K562 (cell line): ENCODE results near the gene NCMAP. TPM values are rescaled to one million over a fixed set of nuclear protein-coding genes. Genes with fewer than 3 reads are reported as not detected.

Source experiments
- ATF1 ChIP-seq, 2 experiments: fragments of 450-650 bp in 1 of 2; IDR thresholded peaks; 2 replicates each; pipeline ENCODE4 v1.6.1; 2016; ENCODE audit warnings: missing compliant biosample characterization in 1 of 2, missing genetic modification characterization in 1 of 2
- ELF4 ChIP-seq: fragments of 450-650 bp; formaldehyde crosslinking; IDR thresholded peaks from 2 replicates; pipeline ENCODE4 v1.4.0; 2022; ENCODE audit warnings: missing genetic modification characterization
- FOXJ2 ChIP-seq: fragments of 200-800 bp; sonication (Bioruptor generic); IDR thresholded peaks from 2 replicates; pipeline ENCODE4 v1.6.1; 2016; ENCODE audit warnings: missing genetic modification characterization, missing compliant biosample characterization
- GATAD2B ChIP-seq: fragments of 450-650 bp; IDR thresholded peaks from 2 replicates; pipeline ENCODE4 v1.6.1; 2017; ENCODE audit warnings: mild to moderate bottlenecking, borderline replicate concordance
- HMBOX1 ChIP-seq: sonication (generic); IDR thresholded peaks from 2 replicates; pipeline ENCODE4 v1.6.1; 2016
- ID3 ChIP-seq, 2 experiments: fragments of 250-450 bp in 1 of 2; fragments of 450-650 bp in 1 of 2; sonication (Bioruptor Pico) in 1 of 2; IDR thresholded peaks; 2 replicates each; pipeline versions ENCODE4 v1.6.1 to v1.8.0; 2016 to 2021; ENCODE audit warnings: mild to moderate bottlenecking in 2 of 2, moderate library complexity in 2 of 2, missing compliant biosample characterization in 1 of 2, missing genetic modification characterization in 1 of 2
- KDM5B ChIP-seq: fragments of 200-600 bp; sonication (generic); IDR thresholded peaks from 2 replicates; pipeline ENCODE4 v1.6.1; 2012; ENCODE audit warnings: low read depth, mild to moderate bottlenecking, moderate library complexity, low read length, control low read depth, inconsistent platforms; ENCODE audit not compliant: insufficient replicate concordance
- MECOM ChIP-seq: fragments of 250-450 bp; sonication (Bioruptor Pico); IDR thresholded peaks from 2 replicates; pipeline ENCODE4 v1.8.0; 2022; ENCODE audit warnings: inconsistent platforms
- MXI1 ChIP-seq: IDR thresholded peaks from 2 replicates; pipeline ENCODE4 v1.6.1; 2011; ENCODE audit warnings: low read depth, mild to moderate bottlenecking, improper control_type of control experiment, low read length
- MYNN ChIP-seq, 2 experiments: sonication (generic); formaldehyde crosslinking in 1 of 2; IDR thresholded peaks; 2 replicates each; pipeline versions ENCODE4 v1.5.0 to v1.6.1; 2016 to 2020; ENCODE audit warnings: antibody characterized with exemption in 1 of 2, missing genetic modification reagents in 1 of 2
- NFIC ChIP-seq: fragments of 450-650 bp; IDR thresholded peaks from 2 replicates; pipeline ENCODE4 v1.6.1; 2017; ENCODE audit warnings: mild to moderate bottlenecking, inconsistent platforms
- RBM39 ChIP-seq: fragments of 200-400 bp; formaldehyde crosslinking; optimal IDR thresholded peaks from 2 replicates; pipeline ENCODE3; 2018; ENCODE audit warnings: low read depth, low read length
- RNF2 ChIP-seq: sonication (generic); IDR thresholded peaks from 2 replicates; pipeline ENCODE4 v1.6.1; 2016
- SMC3 ChIP-seq: conservative IDR thresholded peaks from 2 replicates; pipeline ENCODE4 v1.6.1; 2011; ENCODE audit warnings: low read depth, low read length, improper control_type of control experiment; ENCODE audit not compliant: insufficient read depth
- ZNF140 ChIP-seq: fragments of 250-450 bp; sonication (Bioruptor Pico); IDR thresholded peaks from 2 replicates; pipeline ENCODE4 v1.8.0; 2021; ENCODE audit warnings: moderate library complexity, mild to moderate bottlenecking, inconsistent platforms
- ZNF57 ChIP-seq: fragments of 450-650 bp; formaldehyde crosslinking; IDR thresholded peaks from 2 replicates; pipeline ENCODE4 v1.4.0; 2020; ENCODE audit warnings: mild to moderate bottlenecking, moderate library complexity
- ZNF696 ChIP-seq: fragments of 250-450 bp; sonication (Bioruptor Pico); conservative IDR thresholded peaks from 2 replicates; pipeline ENCODE4 v1.4.0; 2020; ENCODE audit warnings: mild to moderate bottlenecking, moderate library complexity
- polyA plus RNA-seq, 8 experiments: library from polyadenylated mRNA; depleted of rRNA in 4 of 8; stranded (reverse) in 5 of 8; unstranded in 3 of 8; fragments of >200 nt; fragmentation: Nextera tagmentation in 2 of 8; fragmentation: Illumina TruSeq in 1 of 8; extraction: Ambion mirVana in 2 of 8; extraction: Trizol in 1 of 8; gene quantifications; 2 replicates each; pipeline versions ENCODE4 v1.2.1 to v1.2.3, GENCODE V29; 2011 to 2014; ENCODE audit warnings: inconsistent platforms in 1 of 8, missing spikeins in 1 of 8
- total RNA-seq, 7 experiments: library from RNA; depleted of rRNA in 6 of 7; stranded (reverse); fragments of >200 nt in 6 of 7; fragmentation: Illumina TruSeq in 2 of 7; extraction: Trizol in 2 of 7; gene quantifications; 2 replicates each; pipeline versions ENCODE4 v1.2.1 to v1.2.3, GENCODE V29; 2011 to 2021; ENCODE audit warnings: low replicate concordance in 1 of 7
- TF ChIP-seq, protein P1 (sequence below): sonication (generic); formaldehyde crosslinking; IDR thresholded peaks from 2 replicates; pipeline ENCODE4 v1.8.1; 2022; ENCODE audit warnings: missing genetic modification reagents
- TF ChIP-seq, protein P2 (sequence below), 2 experiments: fragments of 150-350 bp in 1 of 2; IDR thresholded peaks; 2 replicates each; pipeline ENCODE4 v1.6.1; 2012 to 2016; ENCODE audit warnings: low read depth in 2 of 2, low read length in 2 of 2, mild to moderate bottlenecking in 1 of 2, moderate library complexity in 1 of 2
- TF ChIP-seq, protein P3 (sequence below): fragments of 450-650 bp; formaldehyde crosslinking; IDR thresholded peaks from 2 replicates; pipeline ENCODE4 v1.4.0; 2020; ENCODE audit warnings: mild to moderate bottlenecking, moderate library complexity

NCMAP gene
- total and polyA plus RNA-seq, 9 of the 15 experiments (the other 6 are each of a cell fraction or from before 2014, with no cell fraction given) = 0.03 TPM; not detected in 8

- TF ChIP-seq MECOM (CRISPR knock-in tag) (no peak), RBM39 (no peak), NFIC (peak; percentile 10; the same call in 1 of the 2 replicates), KDM5B (no peak), ELF4 (no peak), HMBOX1 (peak; percentile 99), SMC3 (0 out of 2 replicates have a peak, but pooled peaks have one; percentile 56), FOXJ2 (no peak), ZNF140 (no peak), MYNN (IDR thresholded peaks at IDR 0.05) (no peak), MYNN (CRISPR knock-in tag; IDR thresholded peaks at IDR 0.05) (no peak), ZNF696 (CRISPR knock-in tag) (no peak), ID3 (CRISPR knock-in tag; IDR thresholded peaks at IDR 0.05) (no peak), ID3 (tag; IDR thresholded peaks at IDR 0.05) (no peak), GATAD2B (peak; percentile 68; the same call in 1 of the 2 replicates), RNF2 (no peak), MXI1 (no peak), ZNF57 (CRISPR knock-in tag) (no peak), ATF1 (CRISPR knock-in tag; IDR thresholded peaks at IDR 0.05) (no peak), ATF1 (tag; IDR thresholded peaks at IDR 0.05) (no peak)
- TF ChIP-seq, protein P1, sequence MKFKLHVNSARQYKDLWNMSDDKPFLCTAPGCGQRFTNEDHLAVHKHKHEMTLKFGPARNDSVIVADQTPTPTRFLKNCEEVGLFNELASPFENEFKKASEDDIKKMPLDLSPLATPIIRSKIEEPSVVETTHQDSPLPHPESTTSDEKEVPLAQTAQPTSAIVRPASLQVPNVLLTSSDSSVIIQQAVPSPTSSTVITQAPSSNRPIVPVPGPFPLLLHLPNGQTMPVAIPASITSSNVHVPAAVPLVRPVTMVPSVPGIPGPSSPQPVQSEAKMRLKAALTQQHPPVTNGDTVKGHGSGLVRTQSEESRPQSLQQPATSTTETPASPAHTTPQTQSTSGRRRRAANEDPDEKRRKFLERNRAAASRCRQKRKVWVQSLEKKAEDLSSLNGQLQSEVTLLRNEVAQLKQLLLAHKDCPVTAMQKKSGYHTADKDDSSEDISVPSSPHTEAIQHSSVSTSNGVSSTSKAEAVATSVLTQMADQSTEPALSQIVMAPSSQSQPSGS (CRISPR knock-in tag) = no peak
- TF ChIP-seq, protein P2, sequence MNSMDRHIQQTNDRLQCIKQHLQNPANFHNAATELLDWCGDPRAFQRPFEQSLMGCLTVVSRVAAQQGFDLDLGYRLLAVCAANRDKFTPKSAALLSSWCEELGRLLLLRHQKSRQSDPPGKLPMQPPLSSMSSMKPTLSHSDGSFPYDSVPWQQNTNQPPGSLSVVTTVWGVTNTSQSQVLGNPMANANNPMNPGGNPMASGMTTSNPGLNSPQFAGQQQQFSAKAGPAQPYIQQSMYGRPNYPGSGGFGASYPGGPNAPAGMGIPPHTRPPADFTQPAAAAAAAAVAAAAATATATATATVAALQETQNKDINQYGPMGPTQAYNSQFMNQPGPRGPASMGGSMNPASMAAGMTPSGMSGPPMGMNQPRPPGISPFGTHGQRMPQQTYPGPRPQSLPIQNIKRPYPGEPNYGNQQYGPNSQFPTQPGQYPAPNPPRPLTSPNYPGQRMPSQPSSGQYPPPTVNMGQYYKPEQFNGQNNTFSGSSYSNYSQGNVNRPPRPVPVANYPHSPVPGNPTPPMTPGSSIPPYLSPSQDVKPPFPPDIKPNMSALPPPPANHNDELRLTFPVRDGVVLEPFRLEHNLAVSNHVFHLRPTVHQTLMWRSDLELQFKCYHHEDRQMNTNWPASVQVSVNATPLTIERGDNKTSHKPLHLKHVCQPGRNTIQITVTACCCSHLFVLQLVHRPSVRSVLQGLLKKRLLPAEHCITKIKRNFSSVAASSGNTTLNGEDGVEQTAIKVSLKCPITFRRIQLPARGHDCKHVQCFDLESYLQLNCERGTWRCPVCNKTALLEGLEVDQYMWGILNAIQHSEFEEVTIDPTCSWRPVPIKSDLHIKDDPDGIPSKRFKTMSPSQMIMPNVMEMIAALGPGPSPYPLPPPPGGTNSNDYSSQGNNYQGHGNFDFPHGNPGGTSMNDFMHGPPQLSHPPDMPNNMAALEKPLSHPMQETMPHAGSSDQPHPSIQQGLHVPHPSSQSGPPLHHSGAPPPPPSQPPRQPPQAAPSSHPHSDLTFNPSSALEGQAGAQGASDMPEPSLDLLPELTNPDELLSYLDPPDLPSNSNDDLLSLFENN (IDR thresholded peaks at IDR 0.05; ENCODE audit: low read depth in 2 of 2, low read length in 2 of 2) = no peak
- TF ChIP-seq, protein P3, sequence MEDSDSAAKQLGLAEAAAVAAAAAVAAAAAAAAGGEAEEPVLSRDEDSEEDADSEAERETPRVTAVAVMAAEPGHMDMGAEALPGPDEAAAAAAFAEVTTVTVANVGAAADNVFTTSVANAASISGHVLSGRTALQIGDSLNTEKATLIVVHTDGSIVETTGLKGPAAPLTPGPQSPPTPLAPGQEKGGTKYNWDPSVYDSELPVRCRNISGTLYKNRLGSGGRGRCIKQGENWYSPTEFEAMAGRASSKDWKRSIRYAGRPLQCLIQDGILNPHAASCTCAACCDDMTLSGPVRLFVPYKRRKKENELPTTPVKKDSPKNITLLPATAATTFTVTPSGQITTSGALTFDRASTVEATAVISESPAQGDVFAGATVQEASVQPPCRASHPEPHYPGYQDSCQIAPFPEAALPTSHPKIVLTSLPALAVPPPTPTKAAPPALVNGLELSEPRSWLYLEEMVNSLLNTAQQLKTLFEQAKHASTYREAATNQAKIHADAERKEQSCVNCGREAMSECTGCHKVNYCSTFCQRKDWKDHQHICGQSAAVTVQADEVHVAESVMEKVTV (CRISPR knock-in tag) = peak; percentile 80
These were observed 79.4 kb downstream of the NCMAP start (continued) for GRCh38 chr1:24635195-24635843.
